ENCODE measurements around the gene ZNF718.

GRCh38 chr4:147233-147632, 22.9 kb downstream of the ZNF718 start:
- TF ChIP-seq, protein P1, sequence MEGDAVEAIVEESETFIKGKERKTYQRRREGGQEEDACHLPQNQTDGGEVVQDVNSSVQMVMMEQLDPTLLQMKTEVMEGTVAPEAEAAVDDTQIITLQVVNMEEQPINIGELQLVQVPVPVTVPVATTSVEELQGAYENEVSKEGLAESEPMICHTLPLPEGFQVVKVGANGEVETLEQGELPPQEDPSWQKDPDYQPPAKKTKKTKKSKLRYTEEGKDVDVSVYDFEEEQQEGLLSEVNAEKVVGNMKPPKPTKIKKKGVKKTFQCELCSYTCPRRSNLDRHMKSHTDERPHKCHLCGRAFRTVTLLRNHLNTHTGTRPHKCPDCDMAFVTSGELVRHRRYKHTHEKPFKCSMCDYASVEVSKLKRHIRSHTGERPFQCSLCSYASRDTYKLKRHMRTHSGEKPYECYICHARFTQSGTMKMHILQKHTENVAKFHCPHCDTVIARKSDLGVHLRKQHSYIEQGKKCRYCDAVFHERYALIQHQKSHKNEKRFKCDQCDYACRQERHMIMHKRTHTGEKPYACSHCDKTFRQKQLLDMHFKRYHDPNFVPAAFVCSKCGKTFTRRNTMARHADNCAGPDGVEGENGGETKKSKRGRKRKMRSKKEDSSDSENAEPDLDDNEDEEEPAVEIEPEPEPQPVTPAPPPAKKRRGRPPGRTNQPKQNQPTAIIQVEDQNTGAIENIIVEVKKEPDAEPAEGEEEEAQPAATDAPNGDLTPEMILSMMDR (conservative IDR thresholded peaks at IDR 0.05; ENCODE audit: low read depth in 2 of 2): no peak
- no peak for TF ChIP-seq EZH2phosphoT487 (IDR thresholded peaks at IDR 0.05; ENCODE audit: unreplicated experiment)
- no peak for TF ChIP-seq POLR2AphosphoS5 (IDR thresholded peaks at IDR 0.05; ENCODE audit: low read depth)
- TF ChIP-seq ZNF331 (CRISPR knock-in tag; IDR thresholded peaks at IDR 0.05; ENCODE audit: low read depth): no peak
- no peak for TF ChIP-seq EZH2 (IDR thresholded peaks at IDR 0.05; ENCODE audit: low read depth, unreplicated experiment)

Data from GM23338 (cell line).